Left renal cortex interstitium (tissue), 4 donors: ENCODE measurements around the gene THAP9. TPM values are rescaled to one million over a fixed set of nuclear protein-coding genes. Genes with fewer than 3 reads are reported as not detected.
"Not testable (repeated sequence)": the region's sequence is repeated elsewhere in the genome, so short reads cannot be mapped to it uniquely, and the experiment has no call there.

Experiments used
- DNase-seq, 4 donors: peaks; one replicate each; pipeline ENCODE4 v3.0.0-alpha.2; 2013; ENCODE audit warnings: low read depth in 4 of 4, low spot score in 2 of 4, missing footprints in 1 of 4
- polyA plus RNA-seq, 4 donors: library from polyadenylated mRNA; unstranded; fragments of 120-200 nt; gene quantifications; one replicate each; pipeline ENCODE4 v1.2.1, GENCODE V29; 2013; ENCODE audit not compliant: insufficient read length in 4 of 4

THAP9 gene
- polyA plus RNA-seq: 10 to 100 TPM in 3 of 4 donors, 1 to 10 TPM in 1; 9.0 to 13.7 (median 11.3) TPM

- peak; percentile 96 to 98 (median 98) for DNase-seq
Measured at GRCh38 chr4:82900411-82901182, at the start of gene THAP9. Gene THAP9, plus strand, starts transcription at chr4:82900735. Its CDS starts 68 bp downstream, at chr4:82900803.

- DNase-seq: no peak
Measured at GRCh38 chr4:82851318-82851717, 49.2 kb upstream of the THAP9 start.

- no peak for DNase-seq
Measured at GRCh38 chr4:82851885-82852750, 48.4 kb upstream of the THAP9 start.

- no peak for DNase-seq
Measured at GRCh38 chr4:82852751-82853285, 47.7 kb upstream of the THAP9 start.

- DNase-seq: not testable (repeated sequence)
Measured at GRCh38 chr4:82860487-82860886, 40.0 kb upstream of the THAP9 start.

DNA sequence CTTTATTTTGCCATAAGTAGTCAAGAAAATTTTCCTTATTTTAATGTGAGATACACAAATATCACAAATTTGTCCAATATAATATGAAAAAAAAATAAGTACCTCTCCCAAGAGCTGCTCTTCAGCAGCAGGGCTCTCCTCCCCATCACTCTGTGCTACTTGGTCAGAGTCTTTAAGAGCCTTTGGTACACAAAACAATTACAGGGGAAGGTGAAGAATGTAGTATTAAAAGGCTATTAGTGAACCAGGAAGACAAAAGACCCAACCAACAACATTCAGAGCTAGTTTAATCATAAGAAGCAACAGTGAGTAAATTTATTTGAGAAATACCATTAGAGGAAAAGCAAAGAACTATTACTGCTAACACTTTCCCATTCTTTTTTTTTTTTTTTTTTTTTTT lies 39.0 kb upstream of the THAP9 start:
- DNase-seq: no peak

DNA sequence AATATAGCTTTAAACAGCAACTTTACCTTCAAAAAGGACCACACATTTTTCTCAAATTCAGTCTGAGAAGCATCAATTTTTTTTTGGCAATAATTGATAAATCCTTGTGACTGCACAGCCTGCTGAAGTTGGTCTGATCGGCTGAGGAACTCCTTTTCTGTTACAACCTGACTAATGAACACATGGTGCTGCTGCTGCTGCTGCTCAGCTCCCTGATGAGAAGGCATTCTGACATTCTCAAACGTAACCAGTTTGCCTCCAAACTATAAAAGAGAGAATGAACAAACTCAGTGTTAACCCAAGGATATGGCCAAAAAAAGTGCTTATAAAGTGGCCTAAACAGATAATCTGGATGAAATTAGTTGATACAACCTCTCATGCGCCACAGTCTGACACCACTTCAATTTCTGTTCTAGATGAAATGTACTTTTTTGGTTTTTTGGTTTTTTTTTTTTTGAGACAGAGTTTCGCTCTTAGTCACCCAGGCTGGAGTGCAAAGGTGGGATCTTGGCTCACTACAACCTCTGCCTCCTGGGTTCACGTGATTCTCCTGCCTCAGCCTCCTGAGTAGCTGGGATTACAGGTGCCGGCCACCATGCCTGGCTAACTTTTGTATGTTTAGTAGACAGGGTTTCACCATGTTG lies 36.1 kb upstream of the THAP9 start:
- DNase-seq: no peak

DNA sequence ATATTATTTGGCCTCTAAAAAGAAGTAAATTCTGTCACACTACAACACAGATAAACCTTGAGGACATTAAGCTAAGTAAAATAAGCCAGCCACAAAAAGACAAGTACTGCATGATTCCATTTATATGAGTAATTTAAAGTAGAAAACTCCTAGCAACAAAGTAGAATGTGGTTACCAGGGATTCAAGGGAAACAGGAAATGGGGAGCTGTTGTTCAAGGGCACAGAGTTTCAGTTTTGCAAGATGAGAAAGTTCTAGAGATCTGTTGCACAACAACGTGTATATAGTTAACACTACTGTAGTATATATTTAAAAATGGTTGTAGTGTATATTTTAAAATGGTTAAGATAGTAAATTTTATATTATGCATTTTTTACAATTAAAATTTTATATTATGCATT lies 34.9 kb upstream of the THAP9 start:
- no peak for DNase-seq

GRCh38 chr4:82866033-82866432 lies 34.5 kb upstream of the THAP9 start:
- not testable (repeated sequence) for DNase-seq

DNA sequence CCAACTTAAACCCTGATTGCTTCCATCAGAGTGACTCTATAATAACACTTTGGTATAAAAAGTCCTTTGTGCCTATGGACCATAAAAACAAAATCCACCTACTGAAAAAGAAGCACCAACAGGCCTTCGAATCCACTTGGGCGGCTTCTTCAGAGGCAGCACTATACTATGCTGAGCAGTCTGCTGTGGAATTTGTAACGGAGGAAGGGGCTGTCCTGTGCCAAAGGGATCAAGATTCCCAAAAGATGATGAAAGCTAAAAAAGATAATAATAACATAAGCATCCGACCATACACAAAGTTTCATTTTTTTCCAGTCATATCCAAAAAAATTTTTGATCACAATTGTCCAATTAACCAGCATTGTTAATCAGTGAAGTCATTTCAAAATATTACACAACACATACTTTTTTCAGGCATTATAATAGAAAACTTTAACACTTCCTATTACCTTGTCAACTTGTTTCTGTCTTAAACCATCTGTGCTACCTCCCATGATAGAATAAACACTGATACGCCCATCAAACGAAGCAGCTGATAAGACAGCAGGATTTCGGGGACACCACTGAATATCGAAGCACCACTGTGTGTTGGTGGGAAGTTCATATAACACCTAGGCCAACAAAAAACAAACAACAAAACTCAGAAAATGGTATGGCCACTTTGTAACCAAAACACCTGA lies 33.7 kb upstream of the THAP9 start:
- no peak for DNase-seq

GRCh38 chr4:82868572-82868971 lies 32.0 kb upstream of the THAP9 start:
- no peak for DNase-seq

GRCh38 chr4:82885410-82885809 lies 15.1 kb upstream of the THAP9 start:
- DNase-seq: no peak

- DNase-seq: no peak
Measured at GRCh38 chr4:82886147-82886942, 14.2 kb upstream of the THAP9 start.

- DNase-seq: no peak
Measured at GRCh38 chr4:82889287-82889686, 11.2 kb upstream of the THAP9 start.

DNA sequence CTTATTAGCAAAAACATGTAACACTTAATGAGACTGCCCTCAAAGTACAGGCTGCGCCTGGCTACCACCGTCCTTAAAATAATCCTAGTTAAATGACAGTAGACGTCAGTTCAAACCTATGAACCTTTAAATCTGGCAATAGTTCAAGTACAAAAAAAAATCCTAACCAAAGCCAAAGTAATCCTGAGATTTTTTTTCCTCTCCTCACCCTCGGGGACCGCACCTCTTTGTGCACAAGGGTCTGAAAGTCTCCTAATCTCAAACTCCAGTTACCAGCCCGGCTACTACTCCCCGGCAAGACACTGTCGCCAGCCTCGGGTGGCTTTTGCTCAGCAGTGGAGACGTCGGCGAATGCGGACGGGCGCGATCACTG lies 10.0 kb upstream of the THAP9 start:
- DNase-seq: no peak

DNA sequence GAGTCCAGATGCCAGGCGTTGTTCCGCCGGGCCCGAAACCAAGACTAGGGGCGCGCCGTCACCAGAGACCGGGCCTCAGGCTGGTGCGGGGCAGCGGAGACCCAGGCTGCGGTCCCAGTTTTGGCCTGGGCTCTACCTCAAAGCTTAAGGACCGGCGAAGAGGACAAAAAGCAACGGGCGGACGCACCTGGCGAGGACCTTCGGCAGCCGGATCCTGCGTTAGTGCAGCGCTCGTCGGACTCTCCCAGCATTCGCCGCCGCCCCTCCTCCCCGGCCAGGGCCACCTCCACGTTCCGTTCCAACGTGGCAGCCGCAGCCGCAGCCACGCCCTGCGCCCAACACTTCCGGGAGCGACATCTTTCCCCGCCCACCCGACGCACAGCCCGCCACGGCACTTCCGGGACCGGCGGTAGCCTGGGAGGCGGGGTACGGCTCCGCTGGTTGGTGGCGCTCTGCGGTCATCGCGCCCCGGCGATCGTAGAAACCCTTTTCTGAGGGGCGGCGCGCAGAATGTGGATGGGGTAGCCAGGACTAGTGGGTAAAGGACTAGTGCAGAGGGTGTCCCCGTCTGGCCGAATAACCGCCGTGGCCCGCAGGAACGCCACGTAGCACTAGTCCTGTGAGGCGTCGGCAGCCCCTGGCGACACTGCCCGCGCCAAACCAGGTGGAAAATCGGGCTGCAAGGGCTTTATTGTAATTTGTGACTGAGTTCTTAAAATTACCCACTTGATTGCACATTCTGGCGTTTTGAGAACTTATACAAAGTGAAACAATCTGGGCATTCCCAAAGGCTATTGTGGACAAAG lies 9.4 kb upstream of the THAP9 start, which contains the start of gene SEC31A:
Gene SEC31A, minus strand, starts transcription at position 253 of the 806 bp plus-strand sequence. CDS start 9,217 bp downstream, outside the sequence.
- peak; percentile 77 to 93 (median 86) for DNase-seq

DNA sequence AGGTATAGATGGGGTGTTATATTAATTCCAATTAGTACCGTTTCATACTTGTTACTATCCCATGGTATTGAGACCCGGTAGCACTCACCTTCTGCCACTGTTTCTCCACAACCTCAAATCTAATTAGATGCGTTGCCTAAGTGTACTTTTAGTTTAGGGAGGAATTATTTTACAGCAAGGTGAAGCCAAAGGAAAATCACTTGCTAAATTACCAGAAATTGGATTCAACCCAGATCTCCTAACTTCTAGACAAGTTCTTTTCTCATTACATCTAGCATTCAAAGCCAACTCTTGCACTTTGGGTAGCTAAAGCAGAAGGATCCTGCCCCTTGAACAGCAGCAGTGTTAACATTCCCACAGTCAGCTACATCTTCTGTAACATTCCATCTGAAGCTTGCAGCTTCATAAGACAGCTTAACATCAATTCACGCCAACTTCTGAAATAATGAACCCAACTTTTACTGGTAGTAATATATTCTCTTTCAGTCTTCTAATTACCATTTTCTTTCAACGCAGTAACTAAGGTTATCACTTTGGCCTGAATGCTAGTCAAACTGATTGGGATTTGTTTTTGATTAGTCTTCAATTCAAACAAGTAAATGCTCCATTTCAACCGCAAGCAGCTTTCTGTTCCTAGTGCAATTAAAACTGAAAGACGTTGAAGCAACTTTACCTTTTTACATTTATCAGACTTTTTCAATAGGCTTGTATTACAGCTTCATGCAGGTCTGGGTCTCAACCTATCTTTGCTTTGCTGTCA lies 8.6 kb upstream of the THAP9 start:
- DNase-seq: no peak

- no peak for DNase-seq
Measured at GRCh38 chr4:82892467-82892802, 8.1 kb upstream of the THAP9 start.
